ENCODE measurements around the gene GLP2R. TPM values are rescaled to one million over a fixed set of nuclear protein-coding genes. Genes with fewer than 3 reads are reported as not detected.

The GLP2R gene
- total and polyA plus RNA-seq, 2 of the 8 experiments (the other 6 are each of a cell fraction or from before 2014, with no cell fraction given) = not detected

DNA sequence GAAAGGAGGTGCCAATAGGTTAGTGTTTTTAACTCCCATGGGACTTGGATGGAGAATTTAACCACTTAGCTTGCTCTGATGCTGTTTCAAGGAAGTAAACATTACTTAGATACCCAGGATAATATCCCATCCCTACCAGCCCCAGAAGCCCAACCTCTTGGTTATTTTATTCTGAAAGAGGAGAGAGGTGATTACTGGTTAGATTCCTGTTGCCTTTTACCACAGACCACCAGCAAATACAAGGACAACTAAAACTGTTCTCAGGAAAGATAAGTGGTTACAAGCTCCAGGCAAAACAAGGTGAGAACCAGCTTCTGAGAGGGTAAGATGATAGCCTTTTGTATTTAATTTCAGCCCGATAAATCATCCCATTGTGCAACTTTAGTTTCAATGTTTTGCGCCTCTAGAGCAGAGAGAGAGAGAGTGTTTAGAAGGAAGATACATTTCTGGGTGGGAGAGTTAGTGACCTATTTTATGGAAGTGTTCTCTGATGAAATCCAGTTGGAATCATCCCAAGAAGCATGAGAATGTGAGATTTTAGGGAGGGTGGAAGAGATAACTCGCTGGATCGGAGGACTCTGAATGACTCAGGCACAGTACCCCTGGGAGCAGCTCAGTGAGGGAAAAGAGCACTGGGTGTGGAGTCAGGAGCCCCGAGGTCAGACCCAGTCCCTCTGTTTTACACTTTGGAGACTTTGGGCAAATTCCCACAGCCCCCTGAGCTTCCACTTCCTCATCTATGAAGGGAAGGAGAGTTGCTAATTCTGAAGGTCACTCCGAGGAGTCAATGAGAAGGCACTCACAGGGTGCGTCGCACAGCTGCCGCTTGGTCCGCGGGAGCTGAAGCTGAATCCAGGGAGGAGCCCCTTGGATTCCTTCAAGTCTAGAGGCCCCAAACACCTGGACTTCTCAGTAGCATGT lies 12.1 kb downstream of the GLP2R start:
- Histone ChIP-seq H2BK20ac (ENCODE audit: low read length) (no peak overlapping the region), H3K23me2 (ENCODE audit: low read depth, low read length) (no peaks in the 10 kb centered on the region; the same call in 1 of the 2 replicates), H3K18ac (ENCODE audit: extremely low read depth, low read length) (no peak overlapping the region), H3K14ac (ENCODE audit: insufficient read length) (no peak overlapping the region), H3K36me3 (ENCODE audit: control insufficient read depth in 2 of 4, insufficient read depth in 4 of 4, low read length in 3 of 4) (no peaks in the 10 kb centered on the region), H4K8ac (ENCODE audit: extremely low read depth, insufficient read depth, low read length) (no peak overlapping the region), H3K9me3 (ENCODE audit: insufficient read depth in 2 of 2, low read depth in 1 of 2, low read length in 1 of 2) (no peaks in the 10 kb centered on the region), H3K9ac (replicated peaks in 1 of 4; ENCODE audit: extremely low read depth in 1 of 4, low read depth in 3 of 4, low read length in 3 of 4) (no peak overlapping the region), H3K27ac (ENCODE audit: low read depth, low read length) (no peak overlapping the region), H3K4me1 (replicated peaks in 1 of 4; ENCODE audit: control insufficient read depth in 3 of 4, insufficient read depth in 4 of 4, low read length in 3 of 4) (peaks cover 0 to 4% (median 2%) of the 10 kb centered on the region in 4 experiments; a peak in 2 of 7 replicates), H3K79me1 (ENCODE audit: low read depth, low read length) (no peaks in the 10 kb centered on the region), H4K91ac (replicated peaks; ENCODE audit: insufficient read length, low read length) (no peak overlapping the region), H2BK5ac (ENCODE audit: low read depth, low read length) (no peak overlapping the region), H3K4ac (replicated peaks; ENCODE audit: insufficient read length, low read depth, low read length) (no peak overlapping the region), H3K4me2 (ENCODE audit: insufficient read depth in 1 of 2, low read depth in 2 of 2, low read length in 2 of 2) (peak overlapping the region in 1 of 2 experiments; percentile 47; a peak in 2 of 4 replicates), H3K56ac (replicated peaks; ENCODE audit: insufficient read length, low read depth, low read length) (no peak overlapping the region), H2AK5ac (ENCODE audit: low read depth, low read length) (no peak overlapping the region), H3K4me3 (ENCODE audit: extremely low read depth in 1 of 4, insufficient read depth in 2 of 4, low read depth in 3 of 4, low read length in 4 of 4) (no peak overlapping the region), H3K27me3 (replicated peaks in 1 of 4; ENCODE audit: control insufficient read depth in 3 of 4, extremely low read depth in 1 of 4, insufficient read depth in 3 of 4, low read length in 3 of 4) (no peaks in the 10 kb centered on the region), H2BK12ac (ENCODE audit: low read depth, low read length) (no peak overlapping the region), H4K5ac (ENCODE audit: insufficient read length, low read depth, low read length) (no peak overlapping the region), H2BK120ac (replicated peaks; ENCODE audit: low read depth, low read length) (no peak overlapping the region), H3K79me2 (ENCODE audit: control insufficient read depth in 1 of 2, insufficient read depth in 2 of 2, low read length in 2 of 2) (no peaks in the 10 kb centered on the region), H2BK15ac (ENCODE audit: low read length) (peak overlapping the region; percentile 46; the same call in 1 of the 2 replicates), H4K20me1 (replicated peaks in 1 of 2; ENCODE audit: control insufficient read depth in 1 of 2, insufficient read depth in 2 of 2, low read length in 2 of 2) (no peaks in the 10 kb centered on the region), H2AFZ (ENCODE audit: low read length) (peak overlapping the region; percentile 18; the same call in 1 of the 2 replicates), H3K23ac (ENCODE audit: insufficient read length) (no peak overlapping the region)
- POLR2A ChIA-PET (ENCODE audit: partially characterized antibody) = no interaction called here
- FAIRE-seq = no peak
- DNase-seq (ENCODE audit: low read depth in 1 of 2, low spot score in 2 of 2) = no peak
- WGBS, 2 experiments (ENCODE audit: extremely low coverage in 1 of 2, insufficient coverage in 1 of 2, insufficient read length in 1 of 2, insufficient replicate concordance in 2 of 2, low coverage in 1 of 2, low lambda C conversion rate in 2 of 2, missing lambda C conversion rate in 1 of 2) = 81% methylated on average over 11 of the region's 11 CpGs; no CpG with 5 or more reads in 1 of the 2 experiments
- CTCF ChIA-PET (ENCODE audit: partially characterized antibody) = interaction anchor here (1.1 to 3.2 kb wide), 6 partner anchors 7 to 52 kb away, joined by 3 to 14 read pairs (median 6); partner anchors contain the start of gene GLP2R
- TF ChIP-seq BCL11A (IDR thresholded peaks at IDR 0.05; ENCODE audit: low read depth in 2 of 2, low read length in 2 of 2) = no peak
- TF ChIP-seq EGR1 (IDR thresholded peaks at IDR 0.05; ENCODE audit: borderline replicate concordance, low read depth, low read length) = no peak
- no peak for TF ChIP-seq TBP (IDR thresholded peaks at IDR 0.05; ENCODE audit: low read depth, low read length)
- no peak for TF ChIP-seq CEBPB (IDR thresholded peaks at IDR 0.05; ENCODE audit: low read depth, low read length)
- no peak for TF ChIP-seq TAF1 (IDR thresholded peaks at IDR 0.05; ENCODE audit: low read depth, low read length)
- TF ChIP-seq SIX5 (IDR thresholded peaks at IDR 0.05; ENCODE audit: low read depth, low read length) = no peak
- TF ChIP-seq, protein P1, sequence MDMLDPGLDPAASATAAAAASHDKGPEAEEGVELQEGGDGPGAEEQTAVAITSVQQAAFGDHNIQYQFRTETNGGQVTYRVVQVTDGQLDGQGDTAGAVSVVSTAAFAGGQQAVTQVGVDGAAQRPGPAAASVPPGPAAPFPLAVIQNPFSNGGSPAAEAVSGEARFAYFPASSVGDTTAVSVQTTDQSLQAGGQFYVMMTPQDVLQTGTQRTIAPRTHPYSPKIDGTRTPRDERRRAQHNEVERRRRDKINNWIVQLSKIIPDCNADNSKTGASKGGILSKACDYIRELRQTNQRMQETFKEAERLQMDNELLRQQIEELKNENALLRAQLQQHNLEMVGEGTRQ (IDR thresholded peaks at IDR 0.05; ENCODE audit: low read length) = no peak
- no peak for TF ChIP-seq RXRA (IDR thresholded peaks at IDR 0.05; ENCODE audit: insufficient read depth, low read depth, low read length)
- no peak for TF ChIP-seq CBX5 (IDR thresholded peaks at IDR 0.05; ENCODE audit: low read depth, low read length)
- TF ChIP-seq KDM5A (IDR thresholded peaks at IDR 0.05; ENCODE audit: low read length) = no peak

All from H1 (cell line).